ENCODE results near the gene PGC. TPM values are rescaled to one million over a fixed set of nuclear protein-coding genes. Genes with fewer than 3 reads are reported as not detected.

Gene PGC
- total RNA-seq, 1 experiment from 2014 or later = not detected

- no peak for DNase-seq (ENCODE audit: low read depth)
Observed at GRCh38 chr6:41730531-41731436, 16.4 kb downstream of the PGC start.

GRCh38 chr6:41729624-41730023 lies 17.6 kb downstream of the PGC start:
- no peak for DNase-seq (ENCODE audit: low read depth)

GRCh38 chr6:41728954-41729353 lies 18.2 kb downstream of the PGC start:
- DNase-seq (ENCODE audit: low read depth) = no peak

DNA sequence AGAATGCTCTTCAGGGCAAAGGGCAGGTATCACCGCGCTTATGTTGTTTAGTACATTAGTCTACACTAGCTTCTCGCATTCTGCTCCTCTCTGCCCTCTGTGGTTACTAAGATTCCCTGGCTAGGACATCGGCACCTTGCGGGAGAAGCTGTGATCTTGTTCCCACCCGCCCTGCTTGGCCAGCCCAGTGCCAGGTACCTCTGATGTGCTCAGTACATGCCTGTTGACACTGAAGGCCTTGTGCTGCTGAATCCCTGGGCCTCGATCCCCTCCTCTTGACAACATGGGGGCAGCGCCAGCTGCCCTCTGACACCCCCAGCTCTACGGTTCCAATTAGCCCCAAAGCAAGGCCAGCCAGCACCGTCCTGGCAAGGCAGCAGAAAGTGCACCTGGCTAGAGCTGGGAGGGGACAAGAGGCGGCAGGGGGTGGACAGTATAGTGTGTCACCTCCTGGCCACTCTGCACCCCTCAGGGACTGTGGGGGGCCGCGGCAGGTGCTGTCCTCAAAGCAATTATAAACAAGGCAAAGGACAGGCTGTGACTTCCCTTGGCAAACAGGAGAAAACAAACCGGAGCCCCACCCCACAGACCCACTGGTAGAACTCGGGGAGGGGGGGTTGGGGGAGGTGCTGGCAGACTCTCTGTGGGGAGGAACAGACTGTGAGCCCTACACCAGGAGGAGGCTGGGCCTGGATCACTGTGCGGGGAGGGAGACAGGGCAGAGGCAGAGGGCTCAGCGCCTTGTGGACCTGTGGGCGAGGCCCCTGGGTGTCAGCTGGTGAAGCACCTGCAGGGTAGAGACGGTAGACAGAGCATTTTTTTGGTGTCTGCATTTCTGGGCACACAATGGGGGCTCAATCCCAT lies 18.9 kb downstream of the PGC start:
- no peak for DNase-seq (ENCODE audit: low read depth)

DNA sequence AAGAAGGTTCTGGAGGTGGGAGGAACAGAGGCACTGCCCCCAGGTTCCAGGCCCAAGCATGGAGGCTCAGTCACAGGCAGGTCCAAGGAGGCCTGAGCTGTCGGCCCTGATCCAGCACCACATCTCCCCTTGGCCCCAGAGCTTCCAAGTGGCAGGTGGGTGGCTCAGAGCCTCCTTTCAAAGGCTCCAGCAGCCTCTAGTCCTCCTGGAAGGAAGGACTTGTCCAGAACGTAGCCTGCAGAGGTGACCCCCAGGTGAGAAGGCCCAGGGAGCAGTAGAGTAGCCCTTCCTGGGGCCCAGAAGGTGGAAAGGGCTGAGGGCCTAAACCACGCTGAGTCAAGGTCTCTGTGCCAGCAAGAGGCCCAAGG lies 19.5 kb downstream of the PGC start:
- no peak for DNase-seq (ENCODE audit: low read depth)

DNA sequence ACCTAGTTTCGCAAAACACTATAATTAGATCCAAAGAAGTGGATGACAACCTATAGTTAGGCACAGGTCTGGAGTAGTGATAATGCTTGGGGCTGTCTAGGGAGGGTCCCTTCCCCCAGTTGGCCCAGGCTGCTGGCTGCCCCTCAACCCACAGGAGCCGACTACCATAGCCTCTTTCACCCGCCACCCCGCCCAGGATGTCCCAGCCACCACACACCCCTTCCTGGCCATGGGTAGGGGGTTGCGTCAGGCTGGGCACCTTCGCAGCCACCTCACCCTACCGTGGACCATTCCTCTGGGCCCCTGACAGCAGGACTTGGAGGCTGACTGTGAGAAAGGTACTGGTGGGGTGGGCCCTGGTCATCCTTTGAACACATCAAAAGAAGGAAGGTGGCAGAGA lies 20.3 kb downstream of the PGC start:
- DNase-seq (ENCODE audit: low read depth) = no peak

- DNase-seq (ENCODE audit: low read depth) = no peak
Observed at GRCh38 chr6:41724586-41725501, 22.4 kb downstream of the PGC start.

- DNase-seq (ENCODE audit: low read depth) = no peak
Observed at GRCh38 chr6:41724228-41724580, 23.0 kb downstream of the PGC start.

DNA sequence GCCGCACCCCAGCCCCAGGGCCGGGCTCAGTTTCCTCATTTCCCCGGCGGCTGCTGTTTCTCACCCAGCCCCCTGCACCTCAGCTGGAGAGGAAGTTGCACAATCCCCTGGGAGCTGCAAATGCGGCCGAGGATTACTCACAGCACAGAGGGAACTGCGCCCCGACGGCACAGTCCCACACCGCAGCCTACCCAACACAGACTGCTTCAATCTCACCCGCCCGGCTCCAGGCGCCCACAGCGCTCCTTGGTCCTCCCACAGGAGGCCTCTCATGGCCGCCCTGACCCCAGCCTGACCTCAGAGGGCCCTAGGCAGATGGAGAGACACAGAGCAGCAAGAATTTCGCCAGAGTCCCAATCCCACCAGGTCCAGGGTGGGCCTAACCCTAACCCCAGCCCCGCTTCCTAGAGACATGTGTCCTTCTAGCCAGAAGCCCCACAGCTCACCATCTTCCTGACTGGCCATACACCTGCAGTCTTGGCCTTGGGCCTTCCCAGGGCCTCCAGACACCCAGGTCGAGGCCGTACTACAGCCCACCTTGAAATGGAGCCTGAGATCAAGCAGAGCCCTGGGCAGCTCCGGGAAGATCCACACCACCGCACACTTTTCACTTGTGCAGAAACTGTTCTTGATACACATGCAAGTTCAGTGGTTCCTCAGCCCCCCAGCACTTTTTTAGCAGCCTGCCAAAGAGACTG lies 23.5 kb downstream of the PGC start:
- peak; percentile 76 for DNase-seq (ENCODE audit: low read depth)

- no peak for DNase-seq (ENCODE audit: low read depth)
Observed at GRCh38 chr6:41722969-41723529, 24.1 kb downstream of the PGC start.

DNA sequence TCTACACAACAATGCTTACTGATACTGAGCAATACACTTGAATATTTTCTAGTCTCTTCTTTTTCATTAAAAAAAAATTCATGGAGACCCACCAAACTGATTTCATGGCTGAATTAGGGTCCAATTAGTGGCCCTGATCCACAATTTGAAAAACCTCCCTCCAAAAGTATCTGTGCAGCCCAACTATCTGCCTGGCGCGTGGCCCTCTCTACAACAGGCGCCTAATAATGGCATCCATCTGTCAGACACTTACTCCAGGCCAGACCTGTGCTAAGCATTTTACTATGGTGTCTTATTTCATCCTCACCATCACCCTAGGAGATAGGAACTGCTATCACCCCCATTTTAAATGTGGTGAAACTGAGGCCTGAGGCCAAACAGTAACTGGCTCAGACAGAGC lies 25.8 kb downstream of the PGC start:
- DNase-seq (ENCODE audit: low read depth) = no peak

GRCh38 chr6:41720783-41721182 lies 26.4 kb downstream of the PGC start:
- DNase-seq (ENCODE audit: low read depth) = no peak

DNA sequence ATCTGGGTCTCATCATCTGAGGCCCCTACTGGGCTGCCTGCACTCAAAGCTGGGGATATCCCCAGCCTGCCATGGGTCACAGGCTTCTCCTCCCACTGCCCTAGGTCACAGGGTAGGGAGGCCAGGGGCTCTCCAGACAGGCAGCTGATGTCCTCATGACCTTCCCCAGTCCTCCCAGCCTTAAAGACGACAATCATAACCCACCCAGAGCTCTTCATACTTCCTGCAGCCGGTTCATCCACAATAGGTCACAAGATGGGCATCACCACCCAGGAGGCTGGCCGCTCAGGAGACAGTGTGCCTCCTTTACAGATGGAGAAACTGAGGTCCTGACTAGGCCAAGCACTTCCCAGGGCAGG lies 27.0 kb downstream of the PGC start:
- no peak for DNase-seq (ENCODE audit: low read depth)

GRCh38 chr6:41719436-41720261 lies 27.5 kb downstream of the PGC start:
- no peak for DNase-seq (ENCODE audit: low read depth)

DNA sequence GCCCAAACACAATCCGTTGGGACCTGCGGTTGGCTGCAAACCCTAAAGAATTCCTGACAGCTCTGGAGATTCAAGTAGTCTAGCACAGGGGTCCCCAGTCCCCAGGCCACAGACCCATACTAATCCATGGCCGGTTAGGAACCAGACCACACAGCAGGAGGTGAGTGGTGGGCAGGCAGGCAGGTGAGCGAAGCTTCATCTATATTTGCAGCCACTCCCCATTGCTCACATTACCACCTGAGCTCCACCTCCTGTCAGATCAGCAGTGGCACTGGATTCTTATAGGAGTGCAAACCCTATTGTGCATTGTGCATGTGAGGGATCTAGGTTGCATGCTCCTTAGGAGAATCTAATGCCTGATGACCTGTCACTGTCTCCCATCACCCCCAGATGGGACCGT lies 28.4 kb downstream of the PGC start:
- DNase-seq (ENCODE audit: low read depth) = no peak

DNA sequence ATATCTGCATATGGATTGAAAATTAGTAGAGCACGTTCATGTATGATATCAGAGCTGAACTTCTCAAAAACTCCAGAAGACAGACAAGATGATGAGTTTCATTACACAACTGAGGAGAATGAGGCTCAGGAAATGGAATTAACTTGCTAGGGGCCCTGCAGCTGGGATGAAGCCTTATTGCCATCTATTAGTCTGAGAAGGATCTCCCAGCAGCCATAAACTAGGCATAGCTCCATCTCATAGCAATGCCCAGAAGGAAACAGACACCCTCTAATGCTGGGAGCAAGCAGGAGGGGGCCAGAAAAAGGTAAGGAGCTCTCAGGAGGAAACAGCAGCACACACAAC lies 29.8 kb downstream of the PGC start:
- DNase-seq (ENCODE audit: low read depth) = no peak

DNA sequence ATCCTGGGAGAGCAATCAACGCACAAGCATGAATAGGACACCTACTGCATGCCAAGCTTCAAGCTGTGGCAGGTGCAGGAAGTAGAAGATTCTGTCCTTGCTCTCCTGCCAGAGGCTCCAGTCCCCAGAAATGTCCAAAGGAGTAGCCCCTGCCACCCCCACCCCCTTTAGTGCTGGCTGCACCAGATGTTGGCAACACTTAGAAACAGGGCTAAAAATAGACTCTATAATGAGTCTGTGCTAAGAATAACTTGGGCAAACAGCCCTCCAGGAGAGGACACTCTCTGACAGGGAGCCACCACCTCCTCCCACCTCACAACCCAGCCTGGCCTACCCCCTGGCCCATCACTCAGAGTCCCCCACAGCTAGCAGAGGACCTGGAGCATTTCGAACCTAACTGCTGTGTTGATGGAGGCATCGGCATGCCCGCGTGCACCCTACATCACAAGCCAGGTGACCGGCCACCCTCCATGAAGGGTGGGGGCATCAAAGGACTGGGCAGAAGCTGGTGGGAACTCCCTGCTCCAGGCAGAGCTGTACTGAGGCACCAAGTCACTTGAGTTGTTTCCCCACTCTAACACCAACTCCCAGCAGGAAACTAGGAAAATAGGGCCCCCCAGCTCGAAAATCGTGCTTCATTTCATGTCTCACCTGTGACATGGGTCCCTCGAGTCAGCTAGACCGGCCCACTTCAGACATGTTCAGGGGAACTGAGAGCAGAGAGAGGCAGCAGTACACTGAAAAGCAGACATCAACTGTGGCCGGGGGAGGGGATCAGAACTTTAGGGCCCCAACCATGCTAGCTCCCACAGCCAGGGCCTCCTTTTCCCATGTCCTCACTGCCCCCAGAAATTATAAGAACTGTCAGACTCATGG lies 30.4 kb downstream of the PGC start:
- DNase-seq (ENCODE audit: low read depth) = no peak

DNA sequence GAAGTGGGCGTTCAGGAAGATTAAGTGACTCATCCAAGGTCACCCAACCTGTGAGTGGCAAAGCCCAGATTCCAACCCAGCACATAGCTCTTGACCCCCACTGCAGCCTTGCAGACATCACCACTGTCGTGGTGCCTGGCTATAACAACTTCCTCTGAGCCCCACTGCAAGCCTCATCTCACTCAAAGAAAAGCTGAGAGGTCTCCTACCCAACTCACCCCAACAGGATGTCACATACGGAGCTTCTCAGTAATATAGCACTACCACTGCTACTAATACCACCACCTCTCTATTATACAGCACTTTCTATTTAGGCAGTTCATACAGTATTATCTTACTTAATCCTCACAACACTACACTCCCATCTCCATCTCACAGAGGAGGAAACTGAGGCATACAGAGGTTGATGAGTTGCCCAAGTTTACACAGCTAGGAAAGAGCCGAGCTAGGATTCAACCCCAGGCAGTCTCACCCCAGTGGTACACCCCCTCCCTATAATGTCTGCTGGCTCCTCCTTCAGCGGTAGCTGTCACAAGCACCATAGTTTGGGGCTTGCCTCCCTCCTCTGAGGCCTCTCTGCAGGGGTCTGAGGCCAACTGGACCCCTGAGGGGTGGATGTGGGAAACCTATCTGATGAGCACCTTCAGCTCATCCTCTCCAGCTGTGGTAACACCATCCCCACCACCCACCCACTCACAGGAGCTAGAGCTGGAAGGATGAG lies 31.2 kb downstream of the PGC start:
- DNase-seq (ENCODE audit: low read depth) = no peak

Measured in LHCN-M2 (cell line).